ENCODE measurements around the gene DQX1. TPM values are rescaled to one million over a fixed set of nuclear protein-coding genes. Genes with fewer than 3 reads are reported as not detected.

DQX1 gene
- total RNA-seq, 1 donor from 2014 or later, result not detected

- Histone ChIP-seq H3K4me3 (ENCODE audit: low read depth, low read length) (no peak overlapping the region), H3K27me3 (ENCODE audit: control insufficient read depth, insufficient read depth, low read length) (peaks cover 67% of the 10 kb centered on the region), H3K36me3 (ENCODE audit: control insufficient read depth, insufficient read depth, low read length) (no peaks in the 10 kb centered on the region)
- DNase-seq (ENCODE audit: low read depth), result no peak
- TF ChIP-seq CTCF (IDR thresholded peaks at IDR 0.05; ENCODE audit: insufficient read depth, low read length, poor library complexity, severe bottlenecking), result no peak
Measured at GRCh38 chr2:74512744-74513604, 13.1 kb downstream of the DQX1 start.

- no peak for DNase-seq (ENCODE audit: low read depth)
- Histone ChIP-seq H3K27me3 (ENCODE audit: control insufficient read depth, insufficient read depth, low read length) (peaks cover 56% of the 10 kb centered on the region), H3K36me3 (ENCODE audit: control insufficient read depth, insufficient read depth, low read length) (no peaks in the 10 kb centered on the region), H3K4me3 (ENCODE audit: low read depth, low read length) (no peak overlapping the region)
- no peak for TF ChIP-seq CTCF (IDR thresholded peaks at IDR 0.05; ENCODE audit: insufficient read depth, low read length, poor library complexity, severe bottlenecking)
Measured at GRCh38 chr2:74511104-74511989, 14.7 kb downstream of the DQX1 start.

- Histone ChIP-seq H3K36me3 (ENCODE audit: control insufficient read depth, insufficient read depth, low read length) (no peaks in the 10 kb centered on the region), H3K27me3 (ENCODE audit: control insufficient read depth, insufficient read depth, low read length) (peaks cover 45% of the 10 kb centered on the region), H3K4me3 (ENCODE audit: low read depth, low read length) (no peak overlapping the region)
- no peak for TF ChIP-seq CTCF (IDR thresholded peaks at IDR 0.05; ENCODE audit: insufficient read depth, low read length, poor library complexity, severe bottlenecking)
- DNase-seq (ENCODE audit: low read depth), result no peak
Measured at GRCh38 chr2:74510272-74510671, 15.8 kb downstream of the DQX1 start.

- no peak for TF ChIP-seq CTCF (IDR thresholded peaks at IDR 0.05; ENCODE audit: insufficient read depth, low read length, poor library complexity, severe bottlenecking)
- Histone ChIP-seq H3K27me3 (ENCODE audit: control insufficient read depth, insufficient read depth, low read length) (peaks cover 22% of the 10 kb centered on the region), H3K36me3 (ENCODE audit: control insufficient read depth, insufficient read depth, low read length) (no peaks in the 10 kb centered on the region), H3K4me3 (ENCODE audit: low read depth, low read length) (peak overlapping the region; percentile 89)
- no peak for DNase-seq (ENCODE audit: low read depth)
Measured at GRCh38 chr2:74507926-74508520, 18.0 kb downstream of the DQX1 start.

- Histone ChIP-seq H3K27me3 (ENCODE audit: control insufficient read depth, insufficient read depth, low read length) (peaks cover 19% of the 10 kb centered on the region), H3K36me3 (ENCODE audit: control insufficient read depth, insufficient read depth, low read length) (no peaks in the 10 kb centered on the region), H3K4me3 (ENCODE audit: low read depth, low read length) (peak within 1 kb of the TSS; percentile 89)
- TF ChIP-seq CTCF (IDR thresholded peaks at IDR 0.05; ENCODE audit: insufficient read depth, low read length, poor library complexity, severe bottlenecking), result peak; percentile 43
- DNase-seq (ENCODE audit: low read depth), result peak; percentile 91
Measured at GRCh38 chr2:74507145-74507925, 18.7 kb downstream of the DQX1 start, which contains the start of gene PCGF1. PCGF1 (minus strand) TSS chr2:74507695; CDS start chr2:74507668, 27 bp downstream.
